GM23338 (cell line): ENCODE data around the gene DMD. TPM values are rescaled to one million over a fixed set of nuclear protein-coding genes. Genes with fewer than 3 reads are reported as not detected.

Experiments
- ATAC-seq: fragments of 200-7000 bp; cut with Tn5 transposase; 3 replicates; pipeline ENCODE4 v1.9.1; 2020
- DNase-seq: peaks from one replicate; pipeline ENCODE4 v3.0.0-alpha.2; 2015; ENCODE audit warnings: low spot score
- H2AFZ ChIP-seq: fragments of 200-600 bp; sonication (generic); 2 replicates; pipeline ENCODE4 v1.8.0; 2016; ENCODE audit warnings: antibody characterized with exemption, mild to moderate bottlenecking, moderate library complexity
- H3F3A ChIP-seq: fragments of 200-600 bp; sonication (generic); replicated peaks from 2 replicates; pipeline ENCODE4 v1.8.0; 2017; ENCODE audit warnings: antibody characterized with exemption, mixed run types, low read depth
- H3K27ac ChIP-seq: fragments of 200-600 bp; sonication (generic); 2 replicates; pipeline ENCODE4 v1.6.1; 2016; ENCODE audit warnings: low read depth
- H3K27me3 ChIP-seq: fragments of 200-600 bp; sonication (generic); 2 replicates; pipeline ENCODE4 v1.8.0; 2016; ENCODE audit warnings: mild to moderate bottlenecking, mixed run types, moderate library complexity; ENCODE audit not compliant: insufficient read depth
- H3K36me3 ChIP-seq: fragments of 200-600 bp; sonication (generic); 2 replicates; pipeline ENCODE4 v1.8.0; 2016; ENCODE audit warnings: mild to moderate bottlenecking; ENCODE audit not compliant: insufficient read depth
- H3K4me1 ChIP-seq: fragments of 200-600 bp; sonication (generic); 2 replicates; pipeline ENCODE4 v1.8.0; 2016; ENCODE audit warnings: mild to moderate bottlenecking, moderate library complexity; ENCODE audit not compliant: insufficient read depth
- H3K4me2 ChIP-seq: fragments of 200-600 bp; sonication (generic); 2 replicates; pipeline ENCODE4 v1.7.1; 2017; ENCODE audit warnings: mixed run types
- H3K4me3 ChIP-seq: fragments of 200-600 bp; sonication (generic); 2 replicates; pipeline ENCODE4 v1.6.1; 2016; ENCODE audit warnings: mixed run types
- H3K79me2 ChIP-seq: fragments of 200-600 bp; sonication (generic); replicated peaks from 2 replicates; pipeline ENCODE4 v1.8.0; 2017; ENCODE audit warnings: mild to moderate bottlenecking; ENCODE audit not compliant: insufficient read depth
- H3K9me2 ChIP-seq: fragments of 200-600 bp; sonication (generic); 2 replicates; pipeline ENCODE4 v1.8.0; 2017; ENCODE audit not compliant: insufficient read depth
- H4K20me1 ChIP-seq: fragments of 200-600 bp; sonication (generic); replicated peaks from 2 replicates; pipeline ENCODE4 v1.8.0; 2017; ENCODE audit warnings: mild to moderate bottlenecking; ENCODE audit not compliant: insufficient read depth
- H3K27ac Mint-ChIP-seq: 2 replicates; pipeline ENCODE4 v1.8.0; 2020; ENCODE audit warnings: inconsistent platforms, mild to moderate bottlenecking, moderate library complexity, mixed read lengths
- H3K27me3 Mint-ChIP-seq: 3 replicates; pipeline ENCODE4 v1.8.0; 2022; ENCODE audit warnings: low read depth, mild to moderate bottlenecking, moderate library complexity, mixed read lengths, inconsistent platforms; ENCODE audit not compliant: insufficient read depth, poor library complexity
- H3K36me3 Mint-ChIP-seq: 3 replicates; pipeline ENCODE4 v1.8.0; 2021; ENCODE audit warnings: low read depth, mild to moderate bottlenecking, inconsistent platforms, moderate library complexity, mixed read lengths
- H3K4me1 Mint-ChIP-seq: 3 replicates; pipeline ENCODE4 v1.8.0; 2020; ENCODE audit warnings: mild to moderate bottlenecking, inconsistent platforms, mixed read lengths
- H3K4me3 Mint-ChIP-seq: 3 replicates; pipeline ENCODE4 v1.8.0; 2021; ENCODE audit warnings: moderate library complexity, mild to moderate bottlenecking, inconsistent platforms, mixed read lengths
- H3K9me3 Mint-ChIP-seq: 3 replicates; pipeline ENCODE4 v1.8.0; 2020; ENCODE audit warnings: moderate library complexity, mild to moderate bottlenecking, inconsistent platforms, mixed read lengths
- CREB1 ChIP-seq: fragments of 250-450 bp; sonication (Bioruptor Pico); IDR thresholded peaks from 2 replicates; pipeline ENCODE4 v1.5.0; 2020; ENCODE audit warnings: low read depth, mild to moderate bottlenecking, moderate library complexity
- CTCF ChIP-seq, 2 experiments: fragments of 200-600 bp in 1 of 2; sonication (generic) in 1 of 2; conservative IDR thresholded peaks; 2 replicates each; pipeline versions ENCODE4 v1.5.1 to v1.6.1; 2016 to 2017; ENCODE audit warnings: antibody characterized with exemption in 2 of 2, low read depth in 2 of 2, mild to moderate bottlenecking in 2 of 2, moderate library complexity in 1 of 2
- ETS1 ChIP-seq: IDR thresholded peaks from 2 replicates; pipeline ENCODE4 v1.6.1; 2016; ENCODE audit warnings: antibody characterized with exemption
- EZH2 ChIP-seq: fragments of 200-600 bp; sonication (generic); IDR thresholded peaks from one replicate; pipeline ENCODE4 v1.8.0; 2017; ENCODE audit warnings: antibody characterized with exemption, mild to moderate bottlenecking, low read depth; ENCODE audit not compliant: unreplicated experiment
- EZH2phosphoT487 ChIP-seq: fragments of 200-600 bp; sonication (generic); IDR thresholded peaks from one replicate; pipeline ENCODE4 v1.8.1; 2018; ENCODE audit warnings: antibody characterized with exemption; ENCODE audit not compliant: unreplicated experiment
- JUNB ChIP-seq: IDR thresholded peaks from one replicate; pipeline ENCODE4 v1.6.1; 2016; ENCODE audit warnings: antibody characterized with exemption; ENCODE audit not compliant: unreplicated experiment
- NANOG ChIP-seq: IDR thresholded peaks from 2 replicates; pipeline ENCODE4 v1.6.1; 2016; ENCODE audit warnings: antibody characterized with exemption, borderline replicate concordance
- POLR2AphosphoS5 ChIP-seq: IDR thresholded peaks from 2 replicates; pipeline ENCODE4 v1.6.1; 2016; ENCODE audit warnings: antibody characterized with exemption, low read depth
- REST ChIP-seq: IDR thresholded peaks from one replicate; pipeline ENCODE4 v1.6.1; 2018; ENCODE audit warnings: antibody characterized with exemption; ENCODE audit not compliant: unreplicated experiment
- STAT1 ChIP-seq: IDR thresholded peaks from one replicate; pipeline ENCODE4 v1.6.1; 2016; ENCODE audit warnings: antibody characterized with exemption; ENCODE audit not compliant: unreplicated experiment
- ZNF114 ChIP-seq: fragments of 250-450 bp; sonication (Bioruptor Pico); IDR thresholded peaks from 2 replicates; pipeline ENCODE4 v1.5.0; 2020; ENCODE audit warnings: mild to moderate bottlenecking, moderate library complexity
- ZNF331 ChIP-seq: fragments of 250-450 bp; sonication (Bioruptor Pico); IDR thresholded peaks from 2 replicates; pipeline ENCODE4 v1.5.0; 2020; ENCODE audit warnings: low read depth, mild to moderate bottlenecking, moderate library complexity
- ZNF462 ChIP-seq: fragments of 250-450 bp; sonication (Bioruptor Pico); IDR thresholded peaks from 2 replicates; pipeline ENCODE4 v1.5.0; 2020; ENCODE audit warnings: mild to moderate bottlenecking, moderate library complexity
- polyA plus RNA-seq: library from polyadenylated mRNA; unstranded; fragments of >200 nt; fragmentation: Nextera tagmentation; extraction: Ambion mirVana; gene quantifications from 2 replicates; pipeline ENCODE4 v1.2.1, GENCODE V29; 2016
- total RNA-seq: library from RNA; depleted of rRNA; stranded (reverse); fragments of >200 nt; shearing (Covaris generic); gene quantifications from 2 replicates; pipeline ENCODE4 v1.2.3, GENCODE V29; 2014

The DMD gene
- total and polyA plus RNA-seq, 2 experiments from 2014 or later: 4.5 to 7.6 TPM

GRCh38 chrX:31872007-31872406 is 1339.3 kb downstream of the DMD start:
- H3K4me2 ChIP-seq: no peak overlapping the region
- H3K4me1 ChIP-seq: no peaks in the 10 kb centered on the region
- DNase-seq (peak; percentile 0), ATAC-seq (no peak)
- no peaks in the 10 kb centered on the region for H3F3A ChIP-seq
- peaks cover 7% of the 10 kb centered on the region; the same call in 2 of the 3 replicates for H3K4me1 Mint-ChIP-seq
- no peak overlapping the region for H2AFZ ChIP-seq
- H3K27ac ChIP-seq: no peak overlapping the region
- no peak overlapping the region for H3K27ac Mint-ChIP-seq
- no peaks in the 10 kb centered on the region for H4K20me1 ChIP-seq
- no peaks in the 10 kb centered on the region for H3K27me3 ChIP-seq
- TF ChIP-seq ETS1 (no peak), ZNF114 (CRISPR knock-in tag) (no peak), STAT1 (no peak), EZH2 (no peak), POLR2AphosphoS5 (no peak), JUNB (no peak), EZH2phosphoT487 (no peak), CREB1 (CRISPR knock-in tag) (no peak), ZNF331 (CRISPR knock-in tag) (no peak), CTCF (conservative IDR thresholded peaks at IDR 0.05; ENCODE audit: low read depth in 2 of 2) (no peak), NANOG (no peak), ZNF462 (CRISPR knock-in tag) (no peak), REST (no peak)
- H3K79me2 ChIP-seq: no peaks in the 10 kb centered on the region
- H3K36me3 ChIP-seq: no peaks in the 10 kb centered on the region
- H3K9me2 ChIP-seq: no peaks in the 10 kb centered on the region
- no peaks in the 10 kb centered on the region for H3K9me3 Mint-ChIP-seq
- no peak overlapping the region for H3K4me3 ChIP-seq
- H3K4me3 Mint-ChIP-seq: no peak overlapping the region
- no peaks in the 10 kb centered on the region for H3K27me3 Mint-ChIP-seq
- no peaks in the 10 kb centered on the region for H3K36me3 Mint-ChIP-seq
